NOMO-1 (cell line): ENCODE results near the gene NDUFV3.
A peak's percentile ranks its signal among the peaks of the same experiment; 100 is the strongest.
"Not testable (repeated sequence)": the region's sequence is repeated elsewhere in the genome, so short reads cannot be mapped to it uniquely, and the experiment has no call there.

Source experiments
- DNase-seq, 2 experiments: peaks; one replicate each; lab custom pipeline; 2025; ENCODE audit not compliant: unreplicated experiment in 2 of 2; lab: John Stamatoyannopoulos, UW

NDUFV3 gene

GRCh38 chr21:42883921-42884320, 9.2 kb upstream of the NDUFV3 start:
- DNase-seq: no peak

DNA sequence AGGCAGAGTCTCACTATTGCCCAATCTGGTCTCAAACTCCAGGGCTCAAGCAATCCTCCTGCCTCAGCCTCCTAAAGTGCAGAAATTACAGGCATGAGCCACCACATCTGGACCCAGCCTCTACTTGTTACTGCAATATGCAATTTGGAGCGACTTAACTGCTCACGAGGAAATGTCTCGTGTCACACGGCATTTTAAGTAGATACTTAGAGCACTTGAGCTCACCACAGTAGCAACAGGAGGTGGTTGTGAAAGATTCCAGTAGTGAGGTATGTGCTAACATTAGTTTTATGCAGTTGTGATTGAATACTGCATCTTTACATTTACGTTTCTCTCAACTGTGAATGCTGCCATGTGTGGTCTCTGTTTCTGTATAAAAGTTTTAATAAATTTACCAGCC, 5.8 kb upstream of the NDUFV3 start:
- DNase-seq: no peak

DNA sequence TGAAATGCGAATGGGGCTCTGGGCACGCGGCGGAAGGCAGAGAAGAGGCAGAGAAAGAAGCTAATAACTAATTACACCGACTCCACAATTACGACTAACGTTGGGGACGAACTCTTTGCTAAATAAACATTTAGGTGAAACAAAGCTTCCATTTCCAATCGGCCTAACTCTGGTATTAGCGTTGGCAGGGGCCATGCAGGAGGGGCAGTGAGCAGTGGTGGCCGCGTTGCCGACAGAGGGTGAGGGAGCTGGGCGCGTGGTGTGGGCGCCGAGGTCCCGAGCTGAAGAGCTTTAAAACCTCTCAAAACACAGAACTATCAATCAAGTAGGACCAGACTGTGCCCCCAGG, 553 bp upstream of the NDUFV3 start:
- DNase-seq: peak in 1 of 2 experiments; percentile 68

- DNase-seq: no peak
These were observed 7.3 kb downstream of the NDUFV3 start for GRCh38 chr21:42900446-42900845.

DNA sequence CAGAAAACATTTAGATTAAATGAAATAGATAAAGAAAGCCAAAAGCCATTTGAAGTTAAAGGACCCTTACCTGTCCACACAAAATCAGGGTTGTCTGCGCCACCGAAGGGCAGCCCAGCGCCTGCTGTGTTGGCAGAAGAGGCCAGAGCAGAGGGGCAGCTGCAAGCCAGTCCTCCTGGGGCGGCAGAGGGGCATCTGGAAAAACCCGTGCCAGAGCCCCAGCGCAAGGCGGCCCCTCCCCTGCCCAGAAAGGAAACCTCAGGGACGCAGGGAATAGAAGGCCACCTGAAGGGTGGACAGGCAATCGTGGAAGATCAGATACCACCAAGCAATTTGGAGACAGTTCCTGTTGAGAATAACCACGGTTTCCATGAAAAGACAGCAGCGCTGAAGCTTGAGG, 10.7 kb downstream of the NDUFV3 start:
- no peak for DNase-seq

GRCh38 chr21:42905195-42905594, 12.1 kb downstream of the NDUFV3 start:
- no peak for DNase-seq

GRCh38 chr21:42906233-42906632, 13.1 kb downstream of the NDUFV3 start:
- no peak for DNase-seq

GRCh38 chr21:42908484-42908883, 15.4 kb downstream of the NDUFV3 start:
- DNase-seq: not testable (repeated sequence)

DNA sequence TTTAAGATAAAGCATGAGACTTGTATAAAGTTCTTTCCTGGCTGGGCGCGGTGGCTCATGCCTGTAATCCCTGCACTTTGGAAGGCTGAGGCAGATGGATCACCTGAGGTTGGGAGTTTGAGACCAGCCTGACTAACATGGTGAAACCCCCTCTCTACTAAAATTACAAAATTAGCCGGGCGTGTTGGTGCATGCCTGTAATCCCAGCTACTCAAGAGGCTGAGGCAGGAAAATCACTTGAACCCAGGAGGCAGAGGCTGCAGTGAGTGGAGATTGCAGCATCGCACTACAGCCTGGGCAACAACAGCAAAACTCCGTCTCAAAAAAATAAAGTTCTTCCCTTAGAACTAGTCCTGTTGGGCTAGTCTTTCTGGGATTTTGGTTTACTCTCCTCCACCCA, 18.8 kb downstream of the NDUFV3 start:
- DNase-seq: not testable (repeated sequence)

- no peak for DNase-seq
These were observed 20.4 kb downstream of the NDUFV3 start for GRCh38 chr21:42913476-42913875.

GRCh38 chr21:42918291-42918690, 25.2 kb downstream of the NDUFV3 start:
- no peak for DNase-seq

GRCh38 chr21:42921927-42922326, 28.8 kb downstream of the NDUFV3 start:
- no peak for DNase-seq

DNA sequence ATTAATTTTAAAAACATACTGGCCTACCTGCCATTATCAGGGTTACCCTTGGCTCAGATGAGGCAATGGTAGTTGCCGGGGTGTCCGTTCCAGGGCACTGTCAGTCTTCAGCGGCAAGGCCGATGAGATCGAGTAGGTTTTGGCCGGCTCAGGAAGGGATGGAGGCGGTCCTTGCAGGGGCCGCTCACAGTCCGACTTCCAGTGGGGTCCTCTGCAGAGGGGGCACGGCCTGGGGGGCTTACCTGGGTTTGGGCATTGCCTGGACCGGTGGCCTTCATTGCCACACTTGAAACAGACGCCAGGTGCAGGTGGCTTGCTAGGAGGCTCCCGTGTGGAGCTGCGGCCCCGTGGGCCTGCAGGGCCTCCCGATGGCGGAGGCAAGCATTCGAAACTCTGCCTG, 29.8 kb downstream of the NDUFV3 start:
- no peak for DNase-seq

GRCh38 chr21:42923553-42924432, 30.7 kb downstream of the NDUFV3 start:
- DNase-seq: peak; percentile 89 to 96

DNA sequence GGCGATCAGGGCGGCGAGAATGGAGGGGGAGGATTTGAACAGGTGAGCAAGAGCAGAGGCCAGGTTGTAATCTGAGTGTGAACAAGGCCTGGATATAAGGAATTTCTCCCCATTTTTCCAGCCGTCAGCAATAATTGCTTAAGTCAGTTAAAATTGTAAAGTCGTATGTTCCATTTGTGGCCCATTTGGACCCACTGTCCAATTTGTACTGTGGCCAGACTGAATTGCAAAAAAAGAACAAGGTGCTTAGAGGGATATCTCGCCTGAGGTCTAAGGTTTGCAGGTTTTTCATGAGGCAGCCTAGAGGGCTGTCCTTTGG, 31.3 kb downstream of the NDUFV3 start:
- no peak for DNase-seq

DNA sequence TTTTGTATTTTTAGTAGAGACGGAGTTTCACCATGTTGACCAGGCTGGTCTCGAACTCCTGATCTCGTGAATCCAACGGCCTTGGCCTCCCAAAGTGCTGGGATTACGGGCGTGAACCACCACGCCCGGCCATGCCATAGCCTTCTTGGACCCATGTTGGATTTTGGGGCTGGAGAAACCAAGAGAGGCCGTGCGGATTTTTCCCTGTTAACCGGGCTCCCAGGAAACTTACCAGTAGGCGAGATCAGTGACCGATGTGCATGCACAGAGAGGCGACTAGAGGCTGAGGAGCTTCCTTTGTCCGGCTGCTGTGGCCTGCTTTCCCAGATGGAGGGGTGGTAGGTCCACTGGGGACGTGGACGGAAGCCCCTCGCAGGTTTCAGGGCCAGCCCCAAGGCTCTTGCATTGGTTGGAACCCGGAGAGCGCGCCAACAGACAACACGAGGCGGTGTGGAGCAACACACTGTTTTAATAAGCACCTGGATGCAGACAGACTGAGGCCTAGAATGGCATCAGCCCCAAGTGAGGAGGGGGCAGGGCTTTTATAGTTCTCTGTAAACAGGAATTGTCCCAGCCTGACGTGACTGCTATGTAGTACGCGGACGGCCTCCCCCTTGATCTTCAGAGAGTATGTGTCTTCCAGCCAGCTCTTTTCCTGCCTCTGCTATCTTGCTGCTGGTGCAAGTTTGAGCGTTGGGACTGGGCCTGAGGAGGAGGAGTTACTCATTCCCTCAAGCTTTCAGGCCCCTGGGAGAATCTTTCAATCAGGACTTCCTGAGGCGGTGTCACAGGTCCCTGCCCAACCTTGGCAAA, 32.2 kb downstream of the NDUFV3 start, which contains the start of gene ERVH48-1:
Gene ERVH48-1, minus strand, starts transcription at position 517 of the 813 bp plus-strand sequence. CDS start 6,624 bp downstream, outside the sequence.
- no peak for DNase-seq

GRCh38 chr21:42927474-42928200, 34.5 kb downstream of the NDUFV3 start:
- DNase-seq: not testable (repeated sequence)

DNA sequence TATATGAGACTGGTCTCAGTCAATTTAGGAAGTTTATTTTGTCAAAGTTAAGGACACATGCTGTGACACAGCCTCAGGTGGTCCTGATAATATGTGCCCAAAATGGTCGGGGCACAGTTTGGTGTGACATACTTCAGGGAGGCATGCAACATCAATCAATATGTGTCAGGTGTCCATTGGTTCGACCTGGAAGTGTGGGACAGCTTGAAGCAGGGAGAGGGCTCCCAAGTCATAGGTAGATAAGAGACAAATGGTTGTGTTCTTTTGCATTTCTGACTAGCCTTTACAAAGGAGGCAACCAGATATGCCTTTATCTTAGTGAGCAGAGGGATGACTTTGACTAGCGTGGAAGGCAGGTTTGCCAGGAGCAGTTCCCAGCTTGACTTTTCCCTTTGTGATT, 36.9 kb downstream of the NDUFV3 start:
- DNase-seq: no peak

DNA sequence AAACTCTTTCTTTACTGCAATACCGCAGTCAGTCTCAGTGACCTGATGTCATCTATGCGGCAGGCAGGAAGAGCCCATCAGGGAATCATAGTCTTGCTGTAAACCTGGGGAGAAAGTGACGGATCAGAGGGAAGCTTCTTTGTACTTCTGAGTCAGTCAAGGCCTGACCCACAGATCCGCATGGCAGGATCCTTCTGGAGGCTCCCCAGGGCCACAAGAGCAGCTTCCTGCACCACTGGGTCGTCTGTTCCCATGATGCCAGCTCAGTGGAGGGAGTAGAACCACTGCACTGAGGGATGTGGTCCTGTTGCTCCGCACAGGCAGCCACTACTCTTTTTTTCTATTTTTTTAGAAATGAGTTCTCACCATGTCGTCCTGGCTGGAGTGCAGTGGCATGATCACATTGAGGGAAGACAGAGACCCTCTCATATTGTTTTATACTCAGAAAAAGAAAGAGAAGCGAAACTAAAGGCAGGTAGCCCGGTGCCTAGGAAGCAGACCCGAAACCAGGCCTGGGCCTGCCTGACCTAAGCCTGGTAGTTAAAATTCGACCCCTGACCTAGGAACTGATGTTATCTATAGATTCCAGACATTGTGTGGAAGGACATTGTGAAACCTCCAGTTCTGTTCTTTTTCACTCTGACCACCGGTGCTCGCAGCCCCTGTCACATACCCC, 38.6 kb downstream of the NDUFV3 start:
- DNase-seq: no peak

- not testable (repeated sequence) for DNase-seq
These were observed 39.4 kb downstream of the NDUFV3 start for GRCh38 chr21:42932378-42933136.
